Body of pancreas (tissue), 4 donors: Measurements from ENCODE around the gene C1orf116. TPM values are rescaled to one million over a fixed set of nuclear protein-coding genes. Genes with fewer than 3 reads are reported as not detected.

ENCODE experiments used
- ATAC-seq: fragments of 150-250 bp; one replicate; pipeline ENCODE4 v1.9.1; 2016
- DNase-seq, 4 donors: peaks; one replicate each; pipeline ENCODE4 v3.0.0-alpha.2; 2019
- H3K27ac ChIP-seq, 4 donors: fragments of 200-600 bp; sonication (generic); 1 replicate in 3 of 4; 2 replicates in 1 of 4; pipeline versions ENCODE4 v1.5.1 to v1.6.1; 2016 to 2019; ENCODE audit warnings: mild to moderate bottlenecking in 1 of 4, mixed read lengths in 1 of 4, moderate library complexity in 1 of 4
- H3K27me3 ChIP-seq, 2 donors: fragments of 200-600 bp; sonication (generic); one replicate each; pipeline ENCODE4 v1.6.0; 2016; ENCODE audit warnings: mild to moderate bottlenecking in 1 of 2
- H3K36me3 ChIP-seq, 2 donors: fragments of 200-600 bp; sonication (generic); replicated peaks in 1 of 2; 2 replicates each; pipeline ENCODE4 v1.5.1; 2016; ENCODE audit warnings: low read depth in 2 of 2; ENCODE audit not compliant: insufficient read depth in 1 of 2
- H3K4me1 ChIP-seq: fragments of 200-600 bp; sonication (generic); one replicate; pipeline ENCODE4 v1.6.0; 2016
- H3K4me3 ChIP-seq, 2 donors: fragments of 200-600 bp; sonication (generic); 1 replicate in 1 of 2; 2 replicates in 1 of 2; pipeline ENCODE4 v1.5.1; 2016 to 2019
- H3K9me3 ChIP-seq, 3 donors: fragments of 200-600 bp; sonication (generic); 1 replicate in 2 of 3; 2 replicates in 1 of 3; pipeline ENCODE4 v1.5.1; 2016
- CTCF ChIP-seq, 7 experiments: fragments of 450-650 bp in 4 of 7; fragments of 200-600 bp in 3 of 7; sonication (generic) in 3 of 7; IDR thresholded peaks; one replicate each; pipeline ENCODE4 v1.5.1; 2016 to 2019; ENCODE audit warnings: antibody characterized with exemption in 7 of 7
- POLR2A ChIP-seq, 3 donors: fragments of 450-650 bp; IDR thresholded peaks; one replicate each; pipeline ENCODE4 v1.6.1; 2016; ENCODE audit warnings: antibody characterized with exemption in 3 of 3, mild to moderate bottlenecking in 2 of 3
- WGBS, 2 donors: methylation state at CpG; one replicate each; pipeline ENCODE4 v1.1.5; 2017; 5-methylcytosine and 5-hydroxymethylcytosine counted together
- intact Hi-C: fragments of 100-400 bp; cut with DNase I; formaldehyde crosslinking; loops from one replicate; pipeline ENCODE4 v1.15.1; 2023
- total RNA-seq, 2 donors: library from RNA; depleted of rRNA; stranded (reverse); fragments of >200 nt; gene quantifications; one replicate each; pipeline ENCODE4 v1.1.0, GENCODE V29; 2016

The C1orf116 gene
- total RNA-seq, 2 donors from 2014 or later, result 11.2 to 23.3 TPM

- ATAC-seq (peak; percentile 6), DNase-seq (peak in 2 of 4 donors; percentile 9 to 26)
- Histone ChIP-seq H3K9me3 (no peaks in the 10 kb centered on the region), H3K4me1 (peaks cover 2% of the 10 kb centered on the region), H3K27ac (no peak overlapping the region), H3K36me3 (peaks cover 0 to 6% of the 10 kb centered on the region in 2 donors), H3K27me3 (no peaks in the 10 kb centered on the region), H3K4me3 (no peak overlapping the region)
- intact Hi-C loops, result no loop called here
- TF ChIP-seq CTCF (IDR thresholded peaks at IDR 0.05) (no peak), POLR2A (IDR thresholded peaks at IDR 0.05) (no peak)
- WGBS, 2 donors, result 82 to 83% methylated on average over 6 of the region's 6 CpGs
Observed at GRCh38 chr1:207058878-207059867, 26.6 kb upstream of the C1orf116 start.

GRCh38 chr1:207058252-207058651, 25.7 kb upstream of the C1orf116 start:
- Histone ChIP-seq H3K36me3 (peaks cover 0 to 6% of the 10 kb centered on the region in 2 donors), H3K27ac (no peak overlapping the region), H3K9me3 (no peaks in the 10 kb centered on the region), H3K27me3 (no peaks in the 10 kb centered on the region), H3K4me1 (peaks cover 7% of the 10 kb centered on the region), H3K4me3 (no peak overlapping the region)
- DNase-seq (no peak), ATAC-seq (no peak)
- TF ChIP-seq CTCF (IDR thresholded peaks at IDR 0.05), result no peak
- no peak for TF ChIP-seq POLR2A (IDR thresholded peaks at IDR 0.05)
- 64 to 67% methylated on average over 4 of the region's 4 CpGs for WGBS, 2 donors
- intact Hi-C loops, result no loop called here

- H3K9me3 ChIP-seq, result no peaks in the 10 kb centered on the region
- H3K27me3 ChIP-seq, result no peaks in the 10 kb centered on the region
- H3K27ac ChIP-seq, result peak overlapping the region in 3 of 4 donors; percentile 71 to 76 (median 73)
- H3K4me1 ChIP-seq, result peaks cover 17% of the 10 kb centered on the region
- ATAC-seq (no peak), DNase-seq (peak in 3 of 4 donors; percentile 43 to 47 (median 44))
- WGBS, 2 donors, result 54 to 55% methylated on average over 6 of the region's 6 CpGs
- intact Hi-C loops, result no loop called here
- H3K4me3 ChIP-seq, result no peak overlapping the region
- no peaks in the 10 kb centered on the region for H3K36me3 ChIP-seq
- TF ChIP-seq CTCF (IDR thresholded peaks at IDR 0.05) (no peak), POLR2A (IDR thresholded peaks at IDR 0.05) (peak in 1 of 3 donors; percentile 17)
Observed at GRCh38 chr1:207056673-207057072, 24.1 kb upstream of the C1orf116 start.

GRCh38 chr1:207055386-207056001, 22.9 kb upstream of the C1orf116 start:
- Histone ChIP-seq H3K36me3 (no peaks in the 10 kb centered on the region), H3K4me3 (no peak overlapping the region), H3K27me3 (no peaks in the 10 kb centered on the region), H3K27ac (no peak overlapping the region), H3K9me3 (no peaks in the 10 kb centered on the region), H3K4me1 (peaks cover 24% of the 10 kb centered on the region)
- intact Hi-C loops, result no loop called here
- WGBS, 2 donors, result 35 to 47% methylated on average over 3 of the region's 3 CpGs
- DNase-seq (no peak), ATAC-seq (no peak)
- TF ChIP-seq CTCF (IDR thresholded peaks at IDR 0.05) (no peak), POLR2A (IDR thresholded peaks at IDR 0.05) (no peak)
